ENCODE measurements around the gene CHST12. TPM values are rescaled to one million over a fixed set of nuclear protein-coding genes. Genes with fewer than 3 reads are reported as not detected.
"Not testable (repeated sequence)": the region's sequence is repeated elsewhere in the genome, so short reads cannot be mapped to it uniquely, and the experiment has no call there.

The CHST12 gene
- total and polyA plus RNA-seq, 4 experiments from 2014 or later, result 11.6 to 30.7 (median 26.0) TPM

DNA sequence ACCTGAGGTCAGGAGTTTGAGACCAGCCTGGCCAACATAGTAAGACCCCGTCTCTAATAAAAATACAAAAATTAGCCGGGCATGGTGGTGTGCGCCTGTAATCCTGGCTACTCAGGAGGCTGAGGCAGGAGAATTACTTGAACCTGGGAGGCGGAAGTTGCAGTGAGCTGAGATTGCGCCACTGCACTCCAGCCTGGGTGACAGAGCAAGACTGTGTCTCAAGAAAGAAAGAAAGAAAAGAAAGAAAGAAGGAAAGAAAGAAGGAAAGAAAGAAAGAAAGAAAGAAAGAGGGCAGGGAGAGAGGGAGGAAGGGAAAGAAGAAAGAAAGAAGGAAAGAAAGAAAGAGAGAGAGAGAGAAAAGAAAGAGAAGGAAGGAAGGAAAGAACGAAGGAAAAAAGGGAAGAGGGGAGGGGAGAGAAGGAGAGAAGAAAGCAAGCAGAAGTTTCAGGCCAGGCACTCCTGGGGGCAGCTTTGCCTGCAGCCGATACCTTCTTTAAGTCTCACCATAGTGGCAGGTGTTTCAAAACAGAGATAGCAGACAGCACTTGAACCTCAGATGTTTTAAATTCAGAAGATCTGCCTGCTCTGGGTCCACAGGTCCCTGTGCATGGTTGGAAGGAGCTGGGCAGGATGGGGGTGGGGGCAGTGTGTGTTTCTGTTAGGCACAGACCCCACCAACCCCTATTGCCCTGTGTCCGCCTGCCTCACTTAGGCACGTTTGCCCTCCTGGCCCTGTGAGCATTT lies 66.2 kb downstream of the CHST12 start:
- POLR2A ChIA-PET (ENCODE audit: partially characterized antibody), result interaction anchor here (0.9 to 1.2 kb wide), 2 partner anchors 41 to 48 kb away, joined by 3 read pairs; no protein-coding TSS in a partner anchor
- H3K4me1 Mint-ChIP-seq; H3K4me3 ChIP-seq (ENCODE audit: low read length in 2 of 2); DNase-seq; H3K36me3 Mint-ChIP-seq; H3K27ac ChIP-seq (ENCODE audit: low read depth, low read length); H3K9me3 Mint-ChIP-seq; H3K4me1 ChIP-seq (ENCODE audit: insufficient read depth, low read length); H3K27me3 ChIP-seq (ENCODE audit: insufficient read depth, low read length); H3K9me3 ChIP-seq (ENCODE audit: control insufficient read depth in 1 of 2, low read length in 2 of 2); H3K36me3 ChIP-seq (ENCODE audit: insufficient read depth, low read length); H3K4me3 Mint-ChIP-seq; H3K27me3 Mint-ChIP-seq: not testable (repeated sequence)
- peak overlapping the region in 1 of 7 donors; percentile 17 for H3K27ac Mint-ChIP-seq
- CTCF ChIA-PET (ENCODE audit: partially characterized antibody), result interaction anchor here (0.9 to 5.5 kb wide), 22 partner anchors 8 to 911 kb away, joined by 3 to 79 read pairs (median 4); partner anchors contain the start of genes MRM2 and NUDT1
- intact Hi-C loops (cut with micrococcal nuclease), result loop anchor here (1.0 kb wide), 2 partner anchors 18 to 890 kb away; no protein-coding TSS in a partner anchor

- no peak for DNase-seq
- CTCF ChIA-PET (ENCODE audit: partially characterized antibody), result interaction anchor here (1.1 to 5.5 kb wide), 9 partner anchors 11 to 228 kb away, joined by 3 to 79 read pairs (median 7); partner anchors contain the start of genes MRM2 and NUDT1
- Histone ChIP-seq H3K9me3 (ENCODE audit: control insufficient read depth in 1 of 2, low read length in 2 of 2) (no peaks in the 10 kb centered on the region), H3K36me3 (ENCODE audit: insufficient read depth, low read length) (no peaks in the 10 kb centered on the region), H3K4me3 (ENCODE audit: low read length in 2 of 2) (no peak overlapping the region), H3K4me1 (ENCODE audit: insufficient read depth, low read length) (no peaks in the 10 kb centered on the region), H3K27me3 (ENCODE audit: insufficient read depth, low read length) (no peaks in the 10 kb centered on the region), H3K27ac (ENCODE audit: low read depth, low read length) (no peak overlapping the region)
- H3K9me3 Mint-ChIP-seq, result no peaks in the 10 kb centered on the region
- intact Hi-C loops (cut with micrococcal nuclease), result no loop called here
- peaks cover 2 to 5% of the 10 kb centered on the region in 2 donors for H3K27me3 Mint-ChIP-seq
- POLR2A ChIA-PET (ENCODE audit: partially characterized antibody), result interaction anchor here (0.9 kb wide), 1 partner anchor 41 kb away, joined by 3 read pairs; no protein-coding TSS in a partner anchor
- peak overlapping the region in 1 of 7 donors; percentile 52 for H3K27ac Mint-ChIP-seq
- H3K4me3 Mint-ChIP-seq, result no peak overlapping the region
- H3K4me1 Mint-ChIP-seq, result peaks cover 2 to 5% (median 4%) of the 10 kb centered on the region in 4 donors
- no peaks in the 10 kb centered on the region for H3K36me3 Mint-ChIP-seq
Observed at GRCh38 chr7:2470204-2471021, 67.0 kb downstream of the CHST12 start.

- Histone ChIP-seq H3K36me3 (ENCODE audit: insufficient read depth, low read length) (no peaks in the 10 kb centered on the region), H3K27ac (ENCODE audit: low read depth, low read length) (no peak overlapping the region), H3K4me3 (ENCODE audit: low read length in 2 of 2) (no peak overlapping the region), H3K9me3 (ENCODE audit: control insufficient read depth in 1 of 2, low read length in 2 of 2) (no peaks in the 10 kb centered on the region), H3K27me3 (ENCODE audit: insufficient read depth, low read length) (no peaks in the 10 kb centered on the region), H3K4me1 (ENCODE audit: insufficient read depth, low read length) (no peaks in the 10 kb centered on the region)
- no peak for DNase-seq
- Mint-ChIP-seq H3K4me1 (peaks cover 2 to 5% (median 4%) of the 10 kb centered on the region in 4 donors), H3K36me3 (no peaks in the 10 kb centered on the region), H3K27ac (no peak overlapping the region), H3K9me3 (no peaks in the 10 kb centered on the region), H3K27me3 (peaks cover 2 to 5% of the 10 kb centered on the region in 2 donors), H3K4me3 (no peak overlapping the region)
- intact Hi-C loops (cut with micrococcal nuclease), result no loop called here
- POLR2A ChIA-PET (ENCODE audit: partially characterized antibody), result no interaction called here
- CTCF ChIA-PET (ENCODE audit: partially characterized antibody), result interaction anchor here (1.5 to 5.5 kb wide), 5 partner anchors 12 to 211 kb away, joined by 3 to 79 read pairs (median 9); no protein-coding TSS in a partner anchor
Observed at GRCh38 chr7:2471022-2471329, 67.6 kb downstream of the CHST12 start.

DNA sequence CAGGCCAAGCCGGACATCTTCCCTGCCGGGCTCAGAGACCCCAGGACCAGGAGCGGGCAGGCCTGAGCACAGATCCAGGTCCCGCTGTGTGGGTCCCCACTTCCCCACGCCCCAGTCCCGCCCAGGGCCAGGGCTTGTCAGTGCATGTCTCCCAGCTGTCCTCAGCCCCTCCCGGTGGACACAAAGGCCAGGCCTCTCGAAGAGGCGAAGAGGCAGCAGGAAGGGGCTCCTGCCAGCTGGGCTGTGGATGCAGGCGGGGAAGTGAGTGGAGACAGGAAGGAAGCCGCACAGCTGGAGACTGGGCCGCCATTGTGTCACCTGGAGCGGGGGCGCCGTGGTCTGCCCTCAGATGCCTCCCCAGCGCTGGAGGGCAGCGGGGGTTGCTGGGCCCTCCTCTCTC lies 68.0 kb downstream of the CHST12 start:
- peaks cover 2 to 5% (median 4%) of the 10 kb centered on the region in 4 donors for H3K4me1 Mint-ChIP-seq
- H3K4me3 Mint-ChIP-seq, result no peak overlapping the region
- H3K36me3 Mint-ChIP-seq, result no peaks in the 10 kb centered on the region
- Histone ChIP-seq H3K9me3 (ENCODE audit: control insufficient read depth in 1 of 2, low read length in 2 of 2) (no peaks in the 10 kb centered on the region), H3K36me3 (ENCODE audit: insufficient read depth, low read length) (no peaks in the 10 kb centered on the region), H3K4me1 (ENCODE audit: insufficient read depth, low read length) (no peaks in the 10 kb centered on the region), H3K4me3 (ENCODE audit: low read length in 2 of 2) (no peak overlapping the region), H3K27me3 (ENCODE audit: insufficient read depth, low read length) (no peaks in the 10 kb centered on the region), H3K27ac (ENCODE audit: low read depth, low read length) (no peak overlapping the region)
- no peak overlapping the region for H3K27ac Mint-ChIP-seq
- CTCF ChIA-PET (ENCODE audit: partially characterized antibody), result interaction anchor here (1.9 to 5.5 kb wide), 3 partner anchors 12 to 210 kb away, joined by 7 to 79 read pairs (median 14); no protein-coding TSS in a partner anchor
- POLR2A ChIA-PET (ENCODE audit: partially characterized antibody), result no interaction called here
- no peaks in the 10 kb centered on the region for H3K9me3 Mint-ChIP-seq
- peaks cover 2 to 5% of the 10 kb centered on the region in 2 donors for H3K27me3 Mint-ChIP-seq
- intact Hi-C loops (cut with micrococcal nuclease), result no loop called here
- DNase-seq, result no peak

GRCh38 chr7:2472739-2473138 lies 69.3 kb downstream of the CHST12 start:
- no peak overlapping the region for H3K27ac Mint-ChIP-seq
- H3K4me3 ChIP-seq (ENCODE audit: low read length in 2 of 2), result no peak overlapping the region
- POLR2A ChIA-PET (ENCODE audit: partially characterized antibody), result no interaction called here
- no peaks in the 10 kb centered on the region for H3K9me3 ChIP-seq (ENCODE audit: control insufficient read depth in 1 of 2, low read length in 2 of 2)
- H3K4me1 ChIP-seq (ENCODE audit: insufficient read depth, low read length), result peaks cover 7% of the 10 kb centered on the region
- CTCF ChIA-PET (ENCODE audit: partially characterized antibody), result no interaction called here
- DNase-seq, result no peak
- no peaks in the 10 kb centered on the region for H3K36me3 Mint-ChIP-seq
- H3K27ac ChIP-seq (ENCODE audit: low read depth, low read length), result no peak overlapping the region
- H3K4me3 Mint-ChIP-seq, result no peak overlapping the region
- intact Hi-C loops (cut with micrococcal nuclease), result no loop called here
- no peaks in the 10 kb centered on the region for H3K27me3 ChIP-seq (ENCODE audit: insufficient read depth, low read length)
- peaks cover 2 to 5% of the 10 kb centered on the region in 2 donors for H3K27me3 Mint-ChIP-seq
- H3K9me3 Mint-ChIP-seq, result no peaks in the 10 kb centered on the region
- peaks cover 2 to 9% (median 4%) of the 10 kb centered on the region in 4 donors for H3K4me1 Mint-ChIP-seq
- H3K36me3 ChIP-seq (ENCODE audit: insufficient read depth, low read length), result no peaks in the 10 kb centered on the region

DNA sequence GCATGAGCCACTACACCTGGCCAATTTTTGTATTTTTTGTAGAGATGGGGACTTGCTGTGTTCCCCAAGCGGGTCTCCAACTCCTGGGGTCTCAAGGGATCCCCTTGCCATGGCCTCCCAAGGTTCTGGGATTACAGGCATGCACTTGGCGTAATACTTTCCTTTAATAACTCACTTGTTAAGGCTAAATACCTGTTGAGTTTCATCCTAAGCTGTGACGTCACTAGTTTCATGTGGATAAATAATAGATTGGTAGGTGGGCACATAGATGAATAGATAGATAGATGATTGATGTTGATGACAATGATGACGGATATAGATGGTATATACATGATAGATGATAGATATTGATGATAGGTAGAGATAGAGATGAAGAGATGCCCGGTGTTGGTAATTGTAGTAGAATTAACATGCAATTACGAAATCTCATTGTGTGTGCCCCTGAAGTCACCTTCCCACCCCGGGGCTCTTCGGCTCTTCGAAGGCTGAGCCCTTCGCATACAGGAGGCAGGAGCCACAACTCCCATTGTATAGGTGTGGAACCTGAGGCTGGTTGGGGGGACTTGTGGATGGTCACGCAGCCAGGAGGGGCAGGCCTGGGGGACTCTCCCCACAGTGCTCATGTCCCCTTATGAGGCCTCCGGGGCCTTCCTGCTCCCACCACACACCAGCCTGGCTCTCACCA lies 70.2 kb downstream of the CHST12 start:
- Histone ChIP-seq H3K36me3 (ENCODE audit: insufficient read depth, low read length) (no peaks in the 10 kb centered on the region), H3K4me3 (ENCODE audit: low read length in 2 of 2) (no peak overlapping the region), H3K9me3 (ENCODE audit: control insufficient read depth in 1 of 2, low read length in 2 of 2) (no peaks in the 10 kb centered on the region), H3K4me1 (ENCODE audit: insufficient read depth, low read length) (peaks cover 13% of the 10 kb centered on the region), H3K27me3 (ENCODE audit: insufficient read depth, low read length) (no peaks in the 10 kb centered on the region), H3K27ac (ENCODE audit: low read depth, low read length) (no peak overlapping the region)
- intact Hi-C loops (cut with micrococcal nuclease), result no loop called here
- ChIA-PET CTCF (ENCODE audit: partially characterized antibody) (no interaction called here), POLR2A (ENCODE audit: partially characterized antibody) (no interaction called here)
- no peak for DNase-seq
- H3K27ac Mint-ChIP-seq, result no peak overlapping the region
- peaks cover 2 to 5% of the 10 kb centered on the region in 2 donors for H3K27me3 Mint-ChIP-seq
- no peak overlapping the region for H3K4me3 Mint-ChIP-seq
- no peaks in the 10 kb centered on the region for H3K36me3 Mint-ChIP-seq
- peaks cover 2 to 9% (median 4%) of the 10 kb centered on the region in 4 donors for H3K4me1 Mint-ChIP-seq
- no peaks in the 10 kb centered on the region for H3K9me3 Mint-ChIP-seq

DNA sequence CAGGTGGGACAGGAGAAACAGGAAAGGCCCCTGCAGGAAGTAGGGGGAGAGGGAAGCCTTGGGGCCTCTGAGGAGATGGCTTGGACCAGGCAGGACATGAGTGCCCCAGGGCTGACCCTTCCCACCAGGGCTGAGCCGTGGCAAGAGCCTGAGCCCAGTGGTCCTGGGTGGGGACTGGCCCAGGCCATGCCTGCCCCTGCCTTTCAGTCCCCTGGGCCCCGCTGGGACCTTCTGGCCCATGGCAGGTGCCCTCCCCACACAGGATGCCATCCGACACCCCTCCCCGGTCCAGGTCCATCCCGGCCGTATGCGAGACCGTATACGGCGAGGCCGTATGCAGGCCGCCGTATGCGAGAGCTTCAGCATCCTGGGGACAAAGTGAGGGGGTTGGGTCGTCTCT lies 70.8 kb downstream of the CHST12 start:
- intact Hi-C loops (cut with micrococcal nuclease), result no loop called here
- H3K27ac ChIP-seq (ENCODE audit: low read depth, low read length), result no peak overlapping the region
- no peaks in the 10 kb centered on the region for H3K36me3 ChIP-seq (ENCODE audit: insufficient read depth, low read length)
- ChIA-PET POLR2A (ENCODE audit: partially characterized antibody) (no interaction called here), CTCF (ENCODE audit: partially characterized antibody) (no interaction called here)
- peaks cover 13% of the 10 kb centered on the region for H3K4me1 ChIP-seq (ENCODE audit: insufficient read depth, low read length)
- H3K4me3 Mint-ChIP-seq, result no peak overlapping the region
- H3K4me1 Mint-ChIP-seq, result peaks cover 0 to 4% (median under 1%) of the 10 kb centered on the region in 4 donors
- H3K27ac Mint-ChIP-seq, result no peak overlapping the region
- H3K36me3 Mint-ChIP-seq, result no peaks in the 10 kb centered on the region
- H3K27me3 ChIP-seq (ENCODE audit: insufficient read depth, low read length), result no peaks in the 10 kb centered on the region
- no peak for DNase-seq
- no peaks in the 10 kb centered on the region for H3K9me3 ChIP-seq (ENCODE audit: control insufficient read depth in 1 of 2, low read length in 2 of 2)
- no peaks in the 10 kb centered on the region for H3K9me3 Mint-ChIP-seq
- no peak overlapping the region for H3K4me3 ChIP-seq (ENCODE audit: low read length in 2 of 2)
- peaks cover 0 to 3% of the 10 kb centered on the region in 2 donors for H3K27me3 Mint-ChIP-seq
